Vagina (tissue), 2 donors: Measurements from ENCODE around the gene PNMA5.

Experiments
- POLR2A ChIP-seq, 2 donors: fragments of 450-650 bp; IDR thresholded peaks; one replicate each; pipeline ENCODE4 v1.6.1; 2017; ENCODE audit warnings: antibody characterized with exemption in 2 of 2, mild to moderate bottlenecking in 2 of 2, moderate library complexity in 2 of 2
- POLR2AphosphoS5 ChIP-seq, 2 donors: sonication (generic); formaldehyde crosslinking; IDR thresholded peaks; one replicate each; pipeline ENCODE4 v1.9.0; 2017; ENCODE audit warnings: antibody characterized with exemption in 2 of 2, mild to moderate bottlenecking in 2 of 2, low read depth in 1 of 2; ENCODE audit not compliant: insufficient read depth in 1 of 2
- TF ChIP-seq, protein P1 (sequence below), 3 experiments: fragments of 450-650 bp in 2 of 3; fragments of 200-600 bp in 1 of 3; sonication (generic) in 1 of 3; IDR thresholded peaks; one replicate each; pipeline ENCODE4 v1.5.1; 2017 to 2019; ENCODE audit warnings: antibody characterized with exemption in 3 of 3, mild to moderate bottlenecking in 2 of 3, moderate library complexity in 2 of 3

DNA sequence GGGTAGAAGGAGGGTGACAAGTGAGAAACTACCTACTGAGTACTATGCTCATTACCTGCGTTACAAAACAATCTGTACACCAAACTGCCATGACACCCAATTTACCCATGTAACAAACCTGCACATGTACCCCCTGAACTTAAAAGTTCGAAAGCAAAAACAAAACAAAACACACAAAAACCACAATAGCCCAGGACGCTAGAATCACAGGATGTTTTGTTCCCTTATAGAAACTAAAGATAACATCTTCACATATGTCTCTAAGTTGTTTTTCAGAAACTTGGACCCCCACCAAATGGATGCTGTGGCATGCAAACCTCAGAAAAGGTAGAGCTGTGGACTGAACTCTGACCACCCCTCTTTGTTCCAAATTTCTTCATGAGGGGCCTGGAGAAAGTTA is 25.2 kb upstream of the PNMA5 start:
- TF ChIP-seq, protein P1, sequence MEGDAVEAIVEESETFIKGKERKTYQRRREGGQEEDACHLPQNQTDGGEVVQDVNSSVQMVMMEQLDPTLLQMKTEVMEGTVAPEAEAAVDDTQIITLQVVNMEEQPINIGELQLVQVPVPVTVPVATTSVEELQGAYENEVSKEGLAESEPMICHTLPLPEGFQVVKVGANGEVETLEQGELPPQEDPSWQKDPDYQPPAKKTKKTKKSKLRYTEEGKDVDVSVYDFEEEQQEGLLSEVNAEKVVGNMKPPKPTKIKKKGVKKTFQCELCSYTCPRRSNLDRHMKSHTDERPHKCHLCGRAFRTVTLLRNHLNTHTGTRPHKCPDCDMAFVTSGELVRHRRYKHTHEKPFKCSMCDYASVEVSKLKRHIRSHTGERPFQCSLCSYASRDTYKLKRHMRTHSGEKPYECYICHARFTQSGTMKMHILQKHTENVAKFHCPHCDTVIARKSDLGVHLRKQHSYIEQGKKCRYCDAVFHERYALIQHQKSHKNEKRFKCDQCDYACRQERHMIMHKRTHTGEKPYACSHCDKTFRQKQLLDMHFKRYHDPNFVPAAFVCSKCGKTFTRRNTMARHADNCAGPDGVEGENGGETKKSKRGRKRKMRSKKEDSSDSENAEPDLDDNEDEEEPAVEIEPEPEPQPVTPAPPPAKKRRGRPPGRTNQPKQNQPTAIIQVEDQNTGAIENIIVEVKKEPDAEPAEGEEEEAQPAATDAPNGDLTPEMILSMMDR (IDR thresholded peaks at IDR 0.05): no peak
- no peak for TF ChIP-seq POLR2A (IDR thresholded peaks at IDR 0.05)
- no peak for TF ChIP-seq POLR2AphosphoS5 (IDR thresholded peaks at IDR 0.05; ENCODE audit: insufficient read depth in 1 of 2, low read depth in 1 of 2)
